ENCODE measurements around the gene LRRC55.

Gene LRRC55

GRCh38 chr11:57239348-57239747 is 57.6 kb downstream of the LRRC55 start:
- no peak for DNase-seq

GRCh38 chr11:57240007-57240406 is 58.3 kb downstream of the LRRC55 start:
- no peak for DNase-seq

- no peak for DNase-seq
These were observed 59.0 kb downstream of the LRRC55 start for GRCh38 chr11:57240757-57241156.
